Activated CD8-positive, alpha-beta memory T cell treated with anti-CD3 and anti-CD28 coated beads for 1 hour (primary cell): ENCODE results near the gene TCTN1.
"Not testable (repeated sequence)": the region's sequence is repeated elsewhere in the genome, so short reads cannot be mapped to it uniquely, and the experiment has no call there.

Experiments
- DNase-seq, 2 donors: peaks; one replicate each; pipeline ENCODE4 v3.0.0-alpha.2; 2020; ENCODE audit warnings: low read depth in 1 of 2; ENCODE audit errors: extremely low read depth in 1 of 2

Gene TCTN1

DNA sequence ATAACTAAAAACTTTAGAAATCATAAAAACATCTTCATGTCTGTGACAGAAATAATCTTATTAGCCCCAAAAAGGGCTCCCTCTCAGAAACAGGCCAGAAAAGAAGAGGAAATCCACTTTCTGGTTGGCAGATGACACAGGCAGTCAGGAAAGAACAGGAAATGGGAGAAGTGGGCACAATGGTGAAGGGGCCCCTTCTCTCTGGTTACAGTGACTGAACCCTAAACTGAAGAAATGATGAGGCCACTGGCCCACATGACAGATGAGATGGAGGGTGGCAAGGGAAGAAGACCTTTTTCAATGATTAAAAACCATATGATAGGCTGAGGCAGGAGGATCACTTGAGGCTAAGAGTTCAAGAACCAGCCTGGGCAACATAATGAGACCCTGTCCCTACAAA lies 21.1 kb downstream of the TCTN1 start:
- DNase-seq: no peak

DNA sequence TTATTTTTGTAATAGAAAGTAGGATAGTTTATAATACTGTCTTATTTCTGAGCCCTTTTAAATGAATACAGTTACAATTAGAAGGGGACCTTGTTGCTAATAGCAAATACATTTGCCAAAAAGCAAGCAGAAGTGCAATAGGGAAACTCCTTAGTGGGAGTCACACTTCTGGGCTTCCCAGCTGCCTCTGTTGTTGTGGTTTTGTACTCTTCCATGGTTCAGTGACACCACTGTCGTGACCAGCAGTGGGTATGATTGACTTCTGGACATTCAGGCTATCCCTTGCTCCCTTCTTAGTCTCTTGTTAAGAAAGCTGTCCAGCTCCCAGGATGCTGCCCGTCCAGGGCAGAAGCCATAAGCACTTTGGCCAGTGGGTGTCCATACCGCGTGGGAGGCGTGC lies 22.6 kb downstream of the TCTN1 start:
- no peak for DNase-seq

DNA sequence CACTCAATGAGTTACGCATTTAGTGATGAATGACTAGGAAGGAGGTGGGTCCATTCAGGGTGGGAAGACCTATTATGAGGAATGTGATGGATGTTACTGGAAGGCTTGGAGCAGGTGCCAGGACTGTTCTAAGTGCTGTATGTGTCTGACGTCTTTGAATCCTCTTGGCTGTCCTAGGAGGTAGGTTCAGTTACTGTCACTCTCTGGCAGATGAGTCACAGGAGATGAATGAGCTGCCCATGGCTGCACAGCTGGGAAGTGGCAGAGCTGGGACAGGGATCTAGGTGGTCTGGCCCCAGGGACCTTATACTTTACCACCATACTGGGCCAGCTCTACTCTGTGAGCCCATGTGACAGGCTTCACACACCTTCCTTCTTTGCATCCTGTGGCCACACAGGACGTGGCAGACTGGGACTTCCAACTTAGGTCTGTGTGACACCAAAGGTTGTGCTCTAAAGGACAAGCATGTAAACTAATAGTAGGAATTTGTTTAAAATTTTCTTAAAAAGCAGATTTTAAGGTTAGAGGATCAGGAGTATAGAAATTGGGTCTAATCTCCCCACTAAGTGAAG lies 24.0 kb downstream of the TCTN1 start:
- no peak for DNase-seq

DNA sequence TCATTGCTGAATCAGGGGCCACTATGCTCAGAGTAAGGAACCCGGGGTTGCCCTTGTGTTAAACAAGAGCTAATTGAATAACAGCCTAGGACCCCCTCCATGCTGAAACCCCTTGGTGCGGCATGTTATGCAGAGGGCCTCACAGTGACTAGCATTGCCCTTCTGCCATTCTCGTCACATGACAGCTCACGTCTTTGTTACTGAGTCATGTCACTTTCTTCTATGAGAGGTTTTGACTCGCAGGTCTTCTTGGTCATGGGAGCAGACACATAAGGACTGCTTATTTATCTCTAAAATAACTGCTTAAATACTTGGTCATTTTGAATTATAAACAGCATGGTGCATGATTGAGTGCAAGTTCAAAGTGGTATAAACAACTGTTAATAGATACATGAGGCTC lies 24.9 kb downstream of the TCTN1 start:
- no peak for DNase-seq

DNA sequence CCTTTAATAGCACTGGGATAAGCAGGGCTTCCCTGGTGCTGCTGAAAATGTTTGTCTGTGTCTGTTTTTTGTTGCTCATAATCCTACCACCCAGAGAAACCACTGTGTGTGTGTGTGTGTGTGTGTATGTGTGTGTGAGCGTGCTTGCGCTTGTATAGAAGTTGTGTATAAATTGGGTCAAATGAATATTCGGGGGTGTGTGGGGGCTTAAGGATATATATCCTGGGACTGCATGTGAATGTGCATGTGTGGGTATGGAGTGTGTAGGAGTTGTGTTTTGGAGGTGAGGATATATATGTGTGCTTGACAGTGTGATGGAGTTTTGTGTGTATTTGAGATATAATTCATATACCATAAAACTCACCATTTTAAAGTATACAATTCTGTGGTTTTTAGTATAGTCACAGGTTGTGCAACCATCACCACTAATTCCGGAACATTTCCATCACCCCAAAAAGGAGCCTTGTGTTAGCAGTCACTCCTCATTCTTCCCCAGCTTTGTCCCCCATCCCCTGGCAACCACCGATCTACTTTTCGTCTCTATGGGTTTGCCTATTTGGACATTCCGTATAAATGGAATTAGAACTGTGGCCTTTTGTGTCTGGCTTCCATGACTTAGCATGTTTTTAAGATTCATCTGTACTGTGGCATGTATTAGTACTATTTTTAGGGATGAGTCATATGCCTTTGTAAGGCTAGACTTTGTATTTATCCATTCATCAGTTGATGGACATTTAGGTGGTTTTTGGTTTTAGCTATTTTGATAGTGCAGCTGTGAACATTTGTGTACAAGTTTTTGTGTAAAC lies 25.6 kb downstream of the TCTN1 start:
- no peak for DNase-seq

DNA sequence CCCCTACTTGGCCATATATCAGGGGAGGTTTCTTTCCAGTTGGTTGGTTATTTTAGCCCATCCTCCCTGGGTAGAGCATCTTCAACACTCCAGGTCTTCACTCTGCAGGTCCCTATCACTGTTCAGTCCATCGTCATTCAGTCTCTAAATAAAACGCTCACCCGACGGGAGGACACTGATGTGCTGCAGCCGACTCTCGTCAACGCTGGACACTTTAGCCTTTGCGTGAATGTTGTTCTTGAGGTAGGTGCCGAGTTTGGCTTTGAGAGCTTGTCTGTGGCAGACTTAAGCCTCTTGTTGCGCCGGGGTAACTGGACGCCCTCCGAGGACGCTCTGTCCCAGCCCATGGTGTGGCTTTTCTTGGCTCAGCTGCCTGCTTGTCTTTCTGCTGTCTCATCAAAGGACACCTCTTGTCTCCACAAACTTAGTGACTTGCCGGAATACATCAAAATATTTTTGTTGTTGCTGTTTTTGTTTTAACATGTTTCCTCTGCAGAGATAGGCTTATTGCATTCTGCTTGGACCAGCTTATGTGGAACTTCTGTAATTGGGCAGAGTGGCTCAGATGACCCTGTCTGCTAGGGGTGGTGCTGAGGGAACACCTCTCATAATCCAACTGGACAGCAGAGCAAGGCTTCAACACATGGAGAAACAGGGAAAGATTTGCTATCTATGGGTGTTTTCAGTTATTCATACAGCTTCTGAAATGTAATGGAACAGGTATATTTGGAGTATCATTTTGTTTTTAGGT lies 26.5 kb downstream of the TCTN1 start:
- DNase-seq: no peak

DNA sequence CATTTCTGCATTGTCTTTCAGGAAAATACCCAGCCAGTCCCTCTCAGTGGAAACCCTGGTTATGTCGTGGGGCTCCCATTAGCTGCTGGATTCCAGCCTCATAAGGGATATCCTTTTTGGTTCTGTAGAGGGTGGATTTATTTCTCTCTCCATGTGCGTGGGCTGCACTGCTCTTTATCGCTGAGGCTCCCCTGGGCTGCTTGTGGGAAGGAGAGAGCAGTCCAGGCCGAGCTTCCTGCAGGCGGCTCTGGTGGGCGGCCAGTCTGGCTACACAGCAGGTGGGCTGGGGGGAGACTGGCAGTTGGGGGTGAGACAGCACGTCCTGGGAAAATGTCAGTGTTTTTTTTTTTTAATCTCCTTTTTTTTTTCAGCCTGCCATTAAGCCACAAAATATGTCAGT lies 27.6 kb downstream of the TCTN1 start:
- no peak for DNase-seq

DNA sequence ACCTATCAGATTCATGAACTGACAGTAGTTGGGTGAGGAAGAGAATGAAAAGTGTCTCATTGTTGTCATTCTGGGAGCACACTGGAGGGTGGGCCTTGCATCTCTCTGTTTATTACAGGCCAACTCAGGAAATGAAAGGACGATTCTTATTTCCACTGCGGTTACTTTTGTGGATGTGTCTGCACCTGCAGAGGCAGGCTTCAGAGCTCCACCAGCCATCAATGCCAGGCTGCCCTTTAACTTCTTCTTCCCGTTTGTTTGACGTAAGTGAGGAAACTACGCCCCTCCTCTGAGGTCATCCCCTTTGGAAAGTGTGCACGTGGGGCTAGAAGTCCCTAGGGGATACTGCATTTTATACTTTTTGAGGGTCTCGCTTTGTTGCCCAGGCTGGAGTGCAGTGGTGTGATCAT lies 33.7 kb downstream of the TCTN1 start:
- DNase-seq: no peak

DNA sequence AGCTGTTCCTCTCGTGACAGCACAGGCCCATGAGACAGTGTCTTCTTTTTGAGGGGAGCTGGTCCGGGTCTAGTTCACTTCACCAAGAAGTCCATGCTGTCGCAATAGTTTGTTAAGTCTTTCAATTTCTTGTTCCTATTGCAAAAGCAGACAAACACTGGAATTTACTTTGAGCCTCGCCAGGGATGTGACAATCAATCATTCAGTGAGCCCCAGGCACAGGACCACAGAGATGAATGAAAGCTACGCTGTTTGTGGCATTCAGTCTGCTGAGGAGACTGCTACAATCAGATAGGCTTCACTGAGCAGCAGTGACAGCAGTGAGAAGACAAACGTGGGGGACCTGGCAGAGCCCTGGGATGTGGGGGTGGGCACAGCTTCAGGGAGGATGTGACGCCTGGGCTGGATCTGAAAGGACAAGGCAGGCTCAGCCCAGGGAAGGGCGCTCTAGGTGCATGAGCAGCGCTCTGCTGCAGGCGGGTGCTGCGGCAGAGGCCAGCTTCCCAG lies 35.5 kb downstream of the TCTN1 start:
- DNase-seq: no peak

DNA sequence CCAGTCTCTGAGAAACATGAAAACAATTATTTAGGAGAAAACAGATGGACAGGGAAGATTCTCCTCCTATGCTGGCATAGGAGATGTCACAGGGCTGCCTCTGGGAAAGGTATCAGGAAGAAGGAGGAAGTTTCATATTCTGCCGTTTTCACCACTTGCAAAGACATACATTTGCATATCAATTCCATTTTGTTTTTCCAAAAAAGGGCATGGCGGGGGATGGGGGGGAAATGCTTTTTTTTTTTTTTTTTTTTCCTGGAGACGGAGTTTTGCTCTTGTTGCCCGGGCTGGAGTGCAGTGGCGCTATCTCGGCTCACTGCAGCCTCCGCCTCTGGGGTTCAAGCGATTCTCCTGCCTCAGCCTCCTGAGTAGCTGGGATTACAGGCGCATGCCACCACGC lies 40.3 kb downstream of the TCTN1 start:
- not testable (repeated sequence) for DNase-seq

DNA sequence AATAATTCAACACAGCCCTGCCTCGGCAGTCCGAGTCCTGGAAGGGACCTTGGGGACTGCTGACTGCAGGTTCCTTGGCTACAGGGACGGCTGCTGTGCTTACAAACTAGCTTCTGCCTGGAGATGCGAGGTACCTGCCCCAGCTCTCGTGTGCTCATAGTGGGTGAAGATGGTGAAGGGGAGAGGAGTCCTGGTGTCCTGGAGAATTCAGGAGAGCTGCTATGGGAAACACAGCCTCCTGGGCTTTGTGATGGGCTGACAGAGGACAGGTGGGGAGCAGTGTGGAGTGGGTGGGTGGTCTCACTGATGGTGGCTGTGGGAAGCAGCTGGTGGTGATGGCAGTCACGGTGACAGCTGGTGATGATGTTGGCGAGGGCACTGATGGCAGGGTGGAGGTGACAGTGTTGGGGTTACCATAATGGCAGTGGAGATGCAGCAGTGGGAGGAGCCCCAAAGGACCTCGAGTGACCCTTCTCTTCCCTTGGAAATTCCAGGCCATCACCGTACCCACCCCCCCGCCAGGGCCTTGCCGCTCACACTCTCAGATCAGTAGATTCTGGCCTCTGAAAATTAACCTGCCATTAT lies 42.2 kb downstream of the TCTN1 start:
- no peak for DNase-seq

DNA sequence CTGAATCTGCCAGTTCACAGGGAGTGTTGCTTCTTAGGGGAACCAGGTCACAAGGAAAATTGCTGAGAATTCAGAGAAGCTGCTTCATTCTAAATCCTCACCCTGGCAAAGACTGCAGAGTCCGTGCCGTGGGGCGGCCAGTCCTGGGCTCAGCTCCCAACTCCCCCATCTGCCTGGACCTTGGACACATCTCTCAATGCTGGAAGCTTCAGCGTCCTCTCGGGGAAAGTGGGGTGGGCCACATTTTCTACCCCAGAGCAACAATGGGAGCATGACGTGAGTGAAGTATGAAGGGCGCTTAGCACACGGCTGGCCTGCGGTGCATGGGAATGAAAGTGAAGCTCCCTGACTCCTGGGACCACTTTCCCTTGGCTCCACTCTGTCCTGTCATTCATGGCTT lies 43.8 kb downstream of the TCTN1 start:
- no peak for DNase-seq

DNA sequence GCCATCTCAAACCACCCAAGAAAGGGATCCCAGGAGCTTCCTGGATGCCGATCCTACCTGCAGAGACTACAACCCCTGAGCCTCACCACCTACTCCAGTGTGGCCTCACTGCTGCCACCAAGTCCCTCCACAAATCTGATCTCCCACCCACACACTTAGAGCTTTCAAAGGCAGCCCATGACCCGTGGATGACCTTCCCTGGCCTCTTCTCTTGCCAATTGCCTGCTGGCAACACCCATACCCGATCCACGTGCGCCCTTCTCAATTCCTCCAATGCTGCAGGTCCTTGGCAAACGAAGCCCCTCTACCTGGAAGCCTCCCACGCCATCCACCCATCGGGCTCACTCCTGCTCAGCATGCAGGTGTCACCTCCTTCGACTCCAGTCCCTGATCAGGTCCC lies 44.3 kb downstream of the TCTN1 start:
- DNase-seq: no peak

DNA sequence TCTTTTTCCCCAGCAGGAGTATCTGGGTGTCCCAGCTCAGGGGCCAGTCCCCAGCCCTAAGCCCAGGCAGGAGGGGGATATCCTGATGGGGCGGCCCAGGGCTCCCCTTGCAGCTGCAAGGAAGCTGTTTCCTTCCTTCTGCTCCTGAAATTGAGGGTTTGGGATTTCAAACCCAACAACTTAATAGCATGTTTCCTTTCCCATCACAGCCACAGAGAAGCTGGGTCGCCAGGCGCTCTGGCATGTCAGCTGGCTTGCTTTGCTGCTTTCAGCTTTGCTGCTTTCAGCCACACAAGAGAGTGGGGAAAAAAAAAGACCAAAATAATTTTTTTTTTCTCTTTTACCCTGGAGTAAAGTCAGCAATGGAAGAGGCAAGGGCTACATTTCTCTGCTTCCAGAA lies 44.9 kb downstream of the TCTN1 start:
- DNase-seq: no peak

DNA sequence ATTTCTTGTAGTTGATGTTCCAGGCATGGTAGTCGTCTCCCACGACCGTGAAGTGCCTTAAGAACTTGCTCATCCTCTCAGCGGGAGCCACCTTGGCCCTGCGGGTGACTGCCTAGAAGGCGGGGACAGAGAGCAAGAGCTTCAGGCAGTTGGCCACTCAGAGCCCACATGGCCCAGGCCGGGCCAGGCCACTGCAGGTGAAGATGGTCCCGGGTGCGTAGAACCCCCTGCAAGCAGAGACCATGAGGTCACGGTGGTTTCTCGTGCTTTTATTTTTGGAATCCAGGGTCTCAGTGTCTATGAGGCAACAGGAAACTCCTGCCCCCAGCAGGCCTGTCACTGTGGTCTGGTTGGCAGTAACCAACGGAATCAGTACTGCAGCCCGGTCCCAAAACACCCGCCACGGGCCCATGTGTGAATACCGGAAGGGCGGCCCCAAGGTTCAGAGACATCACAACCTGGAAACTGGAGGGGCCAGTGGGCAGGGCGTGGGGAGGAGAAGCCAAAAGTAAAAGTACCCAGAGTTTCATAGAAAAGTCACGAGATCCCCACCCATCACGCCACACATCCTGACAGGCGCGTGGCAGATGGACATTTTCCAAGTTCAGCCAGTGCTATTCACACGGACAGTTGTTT lies 47.5 kb downstream of the TCTN1 start:
- peak; percentile 27 to 32 for DNase-seq

DNA sequence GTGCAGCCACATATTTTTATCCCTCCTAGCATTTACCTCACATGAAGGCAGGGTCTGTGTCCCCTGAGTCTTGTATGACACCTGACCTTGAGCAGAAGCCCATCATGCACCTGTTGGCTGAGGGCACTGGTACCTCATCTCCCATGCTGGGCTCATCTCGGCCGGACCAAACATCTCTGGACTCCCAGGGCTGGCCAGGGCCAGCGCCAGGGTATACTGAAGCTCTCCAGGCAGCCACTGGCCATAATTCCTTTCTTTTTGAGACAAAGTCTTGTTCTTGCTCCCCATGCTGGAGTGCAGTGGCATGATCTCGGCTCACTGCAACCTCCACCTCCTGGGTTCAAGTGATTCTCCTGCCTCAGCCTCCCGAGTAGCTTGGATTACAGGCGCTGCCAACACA lies 53.0 kb downstream of the TCTN1 start:
- DNase-seq: no peak

DNA sequence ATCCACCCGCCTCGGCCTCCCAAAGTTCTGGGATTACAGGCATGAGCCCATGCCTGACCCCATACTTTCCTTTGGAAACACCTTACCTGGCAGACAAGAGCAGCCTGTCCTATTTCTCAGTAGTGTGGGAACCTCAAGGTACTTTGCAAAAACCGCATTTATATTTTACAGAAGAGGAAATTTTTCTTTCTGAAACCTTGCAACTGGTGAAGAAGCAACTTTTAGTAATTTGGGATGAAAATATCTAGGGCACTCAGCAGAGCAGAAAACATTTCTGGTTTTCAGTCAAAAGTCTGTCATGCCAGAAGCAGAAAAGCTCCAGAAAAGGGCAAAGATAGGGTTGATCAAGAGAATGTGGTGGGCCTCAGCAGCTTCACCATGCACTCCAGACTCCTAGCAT lies 53.7 kb downstream of the TCTN1 start:
- DNase-seq: no peak

DNA sequence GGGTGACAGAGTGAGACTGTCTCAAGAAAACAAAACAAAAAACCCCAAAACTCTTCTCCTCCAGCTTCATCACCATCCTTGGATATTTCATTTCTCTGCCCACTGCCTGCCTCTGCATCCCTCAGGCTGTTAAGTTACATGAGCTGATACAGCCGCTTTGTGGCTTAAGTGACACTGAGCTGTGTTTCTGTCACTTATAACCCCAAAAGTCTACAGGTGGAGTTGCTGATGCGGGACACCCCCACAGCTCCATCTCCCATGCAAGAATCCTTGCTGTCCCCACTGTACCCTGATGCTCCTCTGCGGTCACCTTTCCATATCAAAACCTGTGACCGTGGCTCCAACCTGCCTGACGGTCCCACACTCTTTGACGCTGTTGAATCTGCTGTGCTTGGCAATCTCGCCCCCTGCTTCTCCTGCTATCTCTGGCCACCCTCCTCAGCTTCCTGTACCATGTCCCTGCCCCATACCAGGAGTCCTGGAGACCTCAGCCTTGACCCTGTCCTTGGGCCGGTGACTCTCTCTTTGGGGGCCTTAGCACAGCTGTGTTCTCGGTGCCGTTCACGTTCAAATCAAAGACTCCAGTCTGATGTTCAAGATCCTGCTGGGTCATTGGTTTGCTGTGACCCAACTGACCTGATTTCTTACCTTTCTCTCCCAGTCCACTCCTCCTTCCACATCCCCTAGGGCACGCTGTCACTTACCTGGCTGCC lies 54.7 kb downstream of the TCTN1 start:
- DNase-seq: no peak

DNA sequence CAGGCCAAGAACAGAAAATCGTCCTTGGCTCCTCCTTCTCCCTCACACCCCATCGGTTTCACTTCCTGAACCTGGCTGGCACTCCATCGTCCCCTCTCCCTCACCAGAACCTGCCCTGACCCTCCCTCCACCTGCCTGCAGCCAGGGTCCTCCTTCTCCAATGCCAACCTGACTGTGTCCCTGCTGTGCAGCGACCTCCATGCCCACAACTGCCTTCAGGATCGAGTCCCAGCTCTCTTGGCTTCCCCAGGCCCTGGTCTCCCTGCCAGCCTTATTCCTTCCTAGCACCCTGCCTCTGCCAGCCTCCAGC lies 55.2 kb downstream of the TCTN1 start:
- DNase-seq: no peak

DNA sequence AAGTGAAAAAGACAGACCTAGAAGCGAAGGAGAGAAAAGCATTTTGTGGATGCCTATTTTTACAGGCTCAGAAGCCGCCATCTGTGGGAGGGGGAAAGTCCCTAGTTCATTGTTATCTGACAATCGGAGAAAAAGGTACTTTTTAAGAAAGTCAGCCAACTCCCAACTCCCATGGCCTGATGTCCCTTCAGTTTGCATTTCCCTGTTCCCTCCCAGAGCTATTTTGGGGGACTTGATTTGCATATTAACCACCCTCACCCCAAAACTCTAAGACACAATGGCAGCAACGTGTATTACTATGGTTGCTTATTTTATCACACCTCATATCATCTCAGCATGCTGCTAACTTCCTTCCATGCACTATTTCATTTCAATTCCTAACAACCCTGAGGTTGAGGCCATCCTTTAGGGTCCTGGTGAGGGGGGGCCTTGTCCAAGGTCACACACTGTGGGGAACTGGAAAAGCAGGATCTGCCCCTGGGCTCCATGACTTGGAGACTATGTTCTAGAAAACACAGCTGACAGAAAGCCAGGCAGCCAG lies 56.3 kb downstream of the TCTN1 start:
- DNase-seq: no peak
